ENCODE results near the gene MANEAL. TPM values are rescaled to one million over a fixed set of nuclear protein-coding genes. Genes with fewer than 3 reads are reported as not detected.
A peak's percentile ranks its signal among the peaks of the same experiment; 100 is the strongest.

MANEAL gene
- total and polyA plus RNA-seq, 2 of the 13 experiments (the other 11 are each of a cell fraction or from before 2014, with no cell fraction given) = 20.8 to 26.4 TPM

DNA sequence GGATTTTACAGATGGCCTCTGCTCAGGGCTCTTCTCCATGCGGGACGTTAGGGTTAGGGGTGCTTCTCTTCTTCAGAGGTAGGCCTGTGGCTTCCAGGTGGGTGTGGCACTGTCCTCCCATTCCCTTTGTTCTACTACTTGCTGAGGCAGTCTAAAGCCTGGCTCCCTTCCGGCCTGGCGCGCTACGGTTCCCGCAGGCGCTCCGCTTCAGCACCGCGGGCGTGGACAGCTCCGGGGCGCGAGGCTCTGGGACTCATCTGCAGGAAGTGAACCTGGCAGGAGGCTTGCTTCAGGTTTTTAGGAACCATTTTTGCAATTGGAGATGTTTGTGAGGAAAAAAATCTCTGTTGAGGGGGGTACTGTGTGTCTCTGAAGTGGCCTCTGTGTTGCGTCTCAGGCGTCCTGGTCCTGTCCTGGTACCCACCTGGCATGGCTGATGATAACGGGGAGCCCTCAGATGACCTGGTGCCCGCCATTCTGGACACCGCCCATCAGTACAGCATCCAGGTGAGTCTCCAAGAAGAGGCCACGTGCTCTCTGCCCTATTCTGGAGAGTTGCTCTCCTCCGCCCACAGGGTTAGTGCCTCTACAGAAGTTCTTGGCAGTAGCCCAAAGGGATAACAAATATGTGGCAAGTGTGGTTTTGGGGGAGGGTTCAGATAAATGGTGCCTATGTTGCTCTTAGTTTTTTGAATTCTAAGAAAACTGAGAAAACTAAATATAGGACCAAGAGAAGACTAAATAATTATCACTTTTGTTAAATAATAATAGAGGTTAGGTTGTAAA, 1.9 kb downstream of the MANEAL start (continued):
- TF ChIP-seq SKI (IDR thresholded peaks at IDR 0.05; ENCODE audit: partially characterized antibody) (no peak), MEF2D (CRISPR knock-in tag; IDR thresholded peaks at IDR 0.05) (0 out of 2 replicates have a peak, but pooled peaks have one; percentile 16), HOXA3 (CRISPR knock-in tag; IDR thresholded peaks at IDR 0.05) (peak; percentile 55), TCF7 (IDR thresholded peaks at IDR 0.05; ENCODE audit: low read depth) (no peak), ZBTB7B (CRISPR knock-in tag; IDR thresholded peaks at IDR 0.05) (no peak), KLF16 (CRISPR knock-in tag; IDR thresholded peaks at IDR 0.05) (peak in 1 of 2 experiments; percentile 39; a peak in 1 of 4 replicates), ZBTB38 (CRISPR knock-in tag; IDR thresholded peaks at IDR 0.05) (peak; percentile 83), SALL1 (CRISPR knock-in tag; IDR thresholded peaks at IDR 0.05) (peak; percentile 31; the same call in 1 of the 2 replicates), ZNF850 (CRISPR knock-in tag; conservative IDR thresholded peaks at IDR 0.05) (no peak), GABPB1 (CRISPR knock-in tag; IDR thresholded peaks at IDR 0.05) (peak; percentile 43; the same call in 1 of the 2 replicates), DDIT3 (CRISPR knock-in tag; IDR thresholded peaks at IDR 0.05) (no peak), KDM5B (CRISPR knock-in tag; IDR thresholded peaks at IDR 0.05; ENCODE audit: borderline replicate concordance) (peak; percentile 34; the same call in 1 of the 2 replicates), DZIP1 (CRISPR knock-in tag; IDR thresholded peaks at IDR 0.05) (no peak), WIZ (CRISPR knock-in tag; IDR thresholded peaks at IDR 0.05) (0 out of 2 replicates have a peak, but pooled peaks have one; percentile 41), REST (IDR thresholded peaks at IDR 0.05; ENCODE audit: borderline replicate concordance in 1 of 2, low read depth in 1 of 2, low read length in 2 of 2) (peak; percentile 81 to 93), MIER2 (CRISPR knock-in tag; IDR thresholded peaks at IDR 0.05) (peak; percentile 91)
- TF ChIP-seq, protein P1, sequence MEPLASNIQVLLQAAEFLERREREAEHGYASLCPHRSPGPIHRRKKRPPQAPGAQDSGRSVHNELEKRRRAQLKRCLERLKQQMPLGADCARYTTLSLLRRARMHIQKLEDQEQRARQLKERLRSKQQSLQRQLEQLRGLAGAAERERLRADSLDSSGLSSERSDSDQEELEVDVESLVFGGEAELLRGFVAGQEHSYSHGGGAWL (CRISPR knock-in tag; IDR thresholded peaks at IDR 0.05) = peak; percentile 38; the same call in 1 of the 2 replicates
- TF ChIP-seq, protein P2, sequence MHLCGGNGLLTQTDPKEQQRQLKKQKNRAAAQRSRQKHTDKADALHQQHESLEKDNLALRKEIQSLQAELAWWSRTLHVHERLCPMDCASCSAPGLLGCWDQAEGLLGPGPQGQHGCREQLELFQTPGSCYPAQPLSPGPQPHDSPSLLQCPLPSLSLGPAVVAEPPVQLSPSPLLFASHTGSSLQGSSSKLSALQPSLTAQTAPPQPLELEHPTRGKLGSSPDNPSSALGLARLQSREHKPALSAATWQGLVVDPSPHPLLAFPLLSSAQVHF (CRISPR knock-in tag; IDR thresholded peaks at IDR 0.05) = no peak
- TF ChIP-seq, protein P3, sequence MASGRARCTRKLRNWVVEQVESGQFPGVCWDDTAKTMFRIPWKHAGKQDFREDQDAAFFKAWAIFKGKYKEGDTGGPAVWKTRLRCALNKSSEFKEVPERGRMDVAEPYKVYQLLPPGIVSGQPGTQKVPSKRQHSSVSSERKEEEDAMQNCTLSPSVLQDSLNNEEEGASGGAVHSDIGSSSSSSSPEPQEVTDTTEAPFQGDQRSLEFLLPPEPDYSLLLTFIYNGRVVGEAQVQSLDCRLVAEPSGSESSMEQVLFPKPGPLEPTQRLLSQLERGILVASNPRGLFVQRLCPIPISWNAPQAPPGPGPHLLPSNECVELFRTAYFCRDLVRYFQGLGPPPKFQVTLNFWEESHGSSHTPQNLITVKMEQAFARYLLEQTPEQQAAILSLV (CRISPR knock-in tag; IDR thresholded peaks at IDR 0.05; ENCODE audit: borderline replicate concordance) = 0 out of 2 replicates have a peak, but pooled peaks have one; percentile 37

All from HepG2 (cell line).